GM12801 (cell line): ENCODE results near the gene ATP6V0B.

ENCODE experiments used
- CTCF ChIP-seq: IDR thresholded peaks from one replicate; pipeline ENCODE4 v1.5.1; 2011; ENCODE audit warnings: control low read depth; ENCODE audit not compliant: insufficient read length; ENCODE audit errors: extremely low read depth

The ATP6V0B gene

GRCh38 chr1:44016041-44016889, 41.5 kb downstream of the ATP6V0B start:
- no peak for TF ChIP-seq CTCF

GRCh38 chr1:44016890-44017400, 42.2 kb downstream of the ATP6V0B start:
- TF ChIP-seq CTCF: no peak

GRCh38 chr1:44019466-44019948, 44.7 kb downstream of the ATP6V0B start:
- TF ChIP-seq CTCF: no peak

- no peak for TF ChIP-seq CTCF
Measured at GRCh38 chr1:44020464-44020863, 45.7 kb downstream of the ATP6V0B start.

GRCh38 chr1:44021156-44021555, 46.4 kb downstream of the ATP6V0B start:
- no peak for TF ChIP-seq CTCF

GRCh38 chr1:44021581-44022321, 47.0 kb downstream of the ATP6V0B start:
- TF ChIP-seq CTCF: no peak
